HEK293 (cell line): ENCODE measurements around the gene PNMA8A.

Experiments used
- CTCF ChIA-PET: fragments of 350-600 bp; formaldehyde crosslinking; extraction: SDS; loops from one replicate; lab custom pipeline; 2021; ENCODE audit warnings: antibody characterized with exemption; lab: Yijun Ruan, JAX
- POLR2A ChIA-PET: fragments of 300-600 bp; formaldehyde crosslinking; extraction: SDS; loops from one replicate; lab custom pipeline; 2020; ENCODE audit warnings: antibody characterized with exemption, inconsistent platforms; lab: Yijun Ruan, JAX
- H3K27ac ChIP-seq: fragments of 200-500 bp; sonication (Bioruptor generic); 2 replicates; pipeline ENCODE4 v1.5.1; 2014; ENCODE audit warnings: low read depth, low read length, control low read depth, inconsistent platforms; ENCODE audit errors: extremely low read depth
- H3K36me3 ChIP-seq, 2 experiments: fragments of 200-500 bp in 1 of 2; sonication (Bioruptor generic) in 1 of 2; 1 replicate in 1 of 2; 2 replicates in 1 of 2; pipeline ENCODE4 v1.5.1; 2014 to 2017; ENCODE audit warnings: inconsistent platforms in 2 of 2, low read length in 2 of 2; ENCODE audit not compliant: control insufficient read depth in 2 of 2, insufficient read depth in 1 of 2
- H3K4me1 ChIP-seq: fragments of 200-500 bp; sonication (Bioruptor generic); 2 replicates; pipeline ENCODE4 v1.5.1; 2014; ENCODE audit warnings: mild to moderate bottlenecking, low read length, inconsistent platforms; ENCODE audit not compliant: control insufficient read depth, insufficient read depth
- H3K4me3 ChIP-seq: 2 replicates; pipeline ENCODE4 v1.5.1; 2011; ENCODE audit warnings: low read depth, mild to moderate bottlenecking, control low read depth, low read length, moderate library complexity
- H3K9me3 ChIP-seq: fragments of 200-500 bp; sonication (Bioruptor generic); 2 replicates; pipeline ENCODE4 v1.5.1; 2014; ENCODE audit warnings: low read depth, low read length, inconsistent platforms; ENCODE audit not compliant: control insufficient read depth, insufficient read depth
- GFI1B ChIP-seq: fragments of 450-650 bp; formaldehyde crosslinking; IDR thresholded peaks from 2 replicates; pipeline ENCODE4 v1.5.1; 2016; ENCODE audit warnings: missing biosample characterization, missing genetic modification characterization
- GLI4 ChIP-seq: fragments of 450-650 bp; formaldehyde crosslinking; IDR thresholded peaks from 2 replicates; pipeline ENCODE4 v1.5.1; 2016; ENCODE audit warnings: missing biosample characterization, missing genetic modification characterization
- KLF10 ChIP-seq: fragments of 450-650 bp; IDR thresholded peaks from 2 replicates; pipeline ENCODE4 v1.5.1; 2018; ENCODE audit warnings: missing biosample characterization, mild to moderate bottlenecking, missing genetic modification characterization
- SCRT1 ChIP-seq: fragments of 450-650 bp; formaldehyde crosslinking; IDR thresholded peaks from 2 replicates; pipeline ENCODE4 v1.5.1; 2016; ENCODE audit warnings: missing biosample characterization, missing genetic modification characterization, borderline replicate concordance
- YY1 ChIP-seq: fragments of 450-650 bp; formaldehyde crosslinking; IDR thresholded peaks from 2 replicates; pipeline ENCODE4 v1.5.1; 2018; ENCODE audit warnings: missing biosample characterization, missing genetic modification characterization
- ZEB2 ChIP-seq: fragments of 450-650 bp; formaldehyde crosslinking; IDR thresholded peaks from 2 replicates; pipeline ENCODE4 v1.5.1; 2016; ENCODE audit warnings: missing biosample characterization, missing genetic modification characterization
- ZFHX2 ChIP-seq: fragments of 450-650 bp; formaldehyde crosslinking; conservative IDR thresholded peaks from 2 replicates; pipeline ENCODE4 v1.5.1; 2016; ENCODE audit warnings: missing biosample characterization, missing genetic modification characterization
- ZFP41 ChIP-seq: fragments of 450-650 bp; formaldehyde crosslinking; IDR thresholded peaks from 2 replicates; pipeline ENCODE4 v1.5.1; 2016; ENCODE audit warnings: missing biosample characterization, missing genetic modification characterization, borderline replicate concordance
- ZNF10 ChIP-seq: fragments of 450-650 bp; formaldehyde crosslinking; IDR thresholded peaks from 2 replicates; pipeline ENCODE4 v1.5.1; 2017; ENCODE audit warnings: missing biosample characterization, missing genetic modification characterization
- ZNF114 ChIP-seq: fragments of 450-650 bp; formaldehyde crosslinking; IDR thresholded peaks from 2 replicates; pipeline ENCODE4 v1.5.0; 2017; ENCODE audit warnings: missing biosample characterization, missing genetic modification characterization
- ZNF174 ChIP-seq: fragments of 450-650 bp; formaldehyde crosslinking; IDR thresholded peaks from 2 replicates; pipeline ENCODE4 v1.5.0; 2017; ENCODE audit warnings: missing biosample characterization, mild to moderate bottlenecking, missing genetic modification characterization
- ZNF184 ChIP-seq: fragments of 450-650 bp; IDR thresholded peaks from 2 replicates; pipeline ENCODE4 v1.5.1; 2018; ENCODE audit warnings: missing biosample characterization, mild to moderate bottlenecking, missing genetic modification characterization
- ZNF202 ChIP-seq: fragments of 450-650 bp; formaldehyde crosslinking; IDR thresholded peaks from 2 replicates; pipeline ENCODE4 v1.5.1; 2016; ENCODE audit warnings: missing biosample characterization, missing genetic modification characterization, borderline replicate concordance
- ZNF248 ChIP-seq: fragments of 450-650 bp; formaldehyde crosslinking; IDR thresholded peaks from 2 replicates; pipeline ENCODE4 v1.5.1; 2017; ENCODE audit warnings: missing biosample characterization, missing genetic modification characterization
- ZNF324 ChIP-seq: fragments of 450-650 bp; formaldehyde crosslinking; IDR thresholded peaks from 2 replicates; pipeline ENCODE4 v1.5.1; 2016; ENCODE audit warnings: missing biosample characterization, missing genetic modification characterization
- ZNF423 ChIP-seq: fragments of 450-650 bp; formaldehyde crosslinking; IDR thresholded peaks from 2 replicates; pipeline ENCODE4 v1.5.1; 2016; ENCODE audit warnings: missing biosample characterization, missing genetic modification characterization
- ZNF48 ChIP-seq: fragments of 450-650 bp; formaldehyde crosslinking; IDR thresholded peaks from 2 replicates; pipeline ENCODE4 v1.5.1; 2016; ENCODE audit warnings: missing biosample characterization, missing genetic modification characterization
- ZNF501 ChIP-seq: fragments of 450-650 bp; formaldehyde crosslinking; IDR thresholded peaks from 2 replicates; pipeline ENCODE4 v1.5.1; 2016; ENCODE audit warnings: missing biosample characterization, missing genetic modification characterization
- ZNF529 ChIP-seq: fragments of 450-650 bp; formaldehyde crosslinking; IDR thresholded peaks from 2 replicates; pipeline ENCODE4 v1.5.1; 2017; ENCODE audit warnings: missing genetic modification characterization, missing biosample characterization; ENCODE audit not compliant: insufficient replicate concordance
- ZNF558 ChIP-seq: fragments of 450-650 bp; formaldehyde crosslinking; IDR thresholded peaks from 2 replicates; pipeline ENCODE4 v1.5.1; 2016; ENCODE audit warnings: missing biosample characterization, missing genetic modification characterization
- ZNF660 ChIP-seq: fragments of 450-650 bp; IDR thresholded peaks from 2 replicates; pipeline ENCODE4 v1.5.1; 2018; ENCODE audit warnings: missing biosample characterization, mild to moderate bottlenecking, missing genetic modification characterization
- ZNF701 ChIP-seq: fragments of 450-650 bp; formaldehyde crosslinking; IDR thresholded peaks from 2 replicates; pipeline ENCODE4 v1.5.1; 2016; ENCODE audit warnings: missing biosample characterization, missing genetic modification characterization
- ZNF768 ChIP-seq: fragments of 450-650 bp; formaldehyde crosslinking; IDR thresholded peaks from 2 replicates; pipeline ENCODE4 v1.5.1; 2018; ENCODE audit warnings: missing biosample characterization, mild to moderate bottlenecking, missing genetic modification characterization
- ZNF785 ChIP-seq: fragments of 450-650 bp; formaldehyde crosslinking; IDR thresholded peaks from 2 replicates; pipeline ENCODE4 v1.5.1; 2016; ENCODE audit warnings: missing biosample characterization, missing genetic modification characterization
- ZSCAN30 ChIP-seq: fragments of 450-650 bp; IDR thresholded peaks from 2 replicates; pipeline ENCODE4 v1.5.1; 2018; ENCODE audit warnings: missing biosample characterization, mild to moderate bottlenecking, missing genetic modification characterization, moderate library complexity
- TF ChIP-seq, protein P1 (sequence below): fragments of 450-650 bp; formaldehyde crosslinking; IDR thresholded peaks from 2 replicates; pipeline ENCODE4 v1.5.1; 2016; ENCODE audit warnings: missing biosample characterization, missing genetic modification characterization, low read depth
- TF ChIP-seq, protein P2 (sequence below): fragments of 450-650 bp; formaldehyde crosslinking; IDR thresholded peaks from 2 replicates; pipeline ENCODE4 v1.5.1; 2017; ENCODE audit warnings: missing biosample characterization, missing genetic modification characterization
- TF ChIP-seq, protein P3 (sequence below): fragments of 450-650 bp; formaldehyde crosslinking; IDR thresholded peaks from 2 replicates; pipeline ENCODE4 v1.5.1; 2016; ENCODE audit warnings: missing biosample characterization, missing genetic modification characterization

Gene PNMA8A

DNA sequence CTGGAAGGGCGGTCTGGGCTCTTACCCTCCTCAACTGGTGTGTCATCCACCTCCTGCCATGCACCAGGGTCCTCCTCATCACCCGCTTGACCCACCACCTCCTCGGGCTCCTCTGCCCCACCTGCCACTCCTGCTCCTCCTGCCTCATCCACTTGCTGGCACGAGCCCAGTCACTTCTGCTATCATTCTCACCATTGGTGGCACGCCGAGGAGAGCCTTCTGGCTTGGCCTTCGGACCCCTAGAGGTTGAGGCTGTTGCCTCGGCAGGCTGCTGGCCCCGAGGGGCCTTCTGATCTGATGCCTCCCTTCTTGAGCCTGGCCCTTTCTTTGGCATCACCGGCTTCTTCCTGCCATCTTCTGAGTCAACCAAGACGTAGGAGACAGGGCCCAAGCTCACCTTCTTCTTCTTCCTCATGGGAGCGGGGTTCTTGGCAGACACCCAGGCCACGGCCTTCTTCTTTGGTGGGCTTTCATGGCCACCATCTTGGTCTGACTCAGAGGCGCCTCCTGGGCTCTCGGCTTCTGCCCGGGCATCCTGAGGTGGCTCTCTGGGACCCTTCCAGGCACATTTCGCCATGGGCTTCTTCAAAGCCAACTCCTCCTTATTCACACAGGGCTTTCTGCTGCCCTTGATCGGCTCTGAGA is 1.7 kb downstream of the PNMA8A start:
- H3K27ac ChIP-seq, result no peak overlapping the region
- CTCF ChIA-PET, result no interaction called here
- no peak for TF ChIP-seq ZNF701 (tag by site-specific recombination)
- no peak for TF ChIP-seq ZNF184 (tag by site-specific recombination)
- no peak for TF ChIP-seq ZNF174
- TF ChIP-seq ZFHX2 (tag by site-specific recombination), result no peak
- no peak for TF ChIP-seq ZNF529
- TF ChIP-seq ZNF248, result no peak
- TF ChIP-seq, protein P1, sequence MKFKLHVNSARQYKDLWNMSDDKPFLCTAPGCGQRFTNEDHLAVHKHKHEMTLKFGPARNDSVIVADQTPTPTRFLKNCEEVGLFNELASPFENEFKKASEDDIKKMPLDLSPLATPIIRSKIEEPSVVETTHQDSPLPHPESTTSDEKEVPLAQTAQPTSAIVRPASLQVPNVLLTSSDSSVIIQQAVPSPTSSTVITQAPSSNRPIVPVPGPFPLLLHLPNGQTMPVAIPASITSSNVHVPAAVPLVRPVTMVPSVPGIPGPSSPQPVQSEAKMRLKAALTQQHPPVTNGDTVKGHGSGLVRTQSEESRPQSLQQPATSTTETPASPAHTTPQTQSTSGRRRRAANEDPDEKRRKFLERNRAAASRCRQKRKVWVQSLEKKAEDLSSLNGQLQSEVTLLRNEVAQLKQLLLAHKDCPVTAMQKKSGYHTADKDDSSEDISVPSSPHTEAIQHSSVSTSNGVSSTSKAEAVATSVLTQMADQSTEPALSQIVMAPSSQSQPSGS (tag by site-specific recombination), result no peak
- TF ChIP-seq, protein P2, sequence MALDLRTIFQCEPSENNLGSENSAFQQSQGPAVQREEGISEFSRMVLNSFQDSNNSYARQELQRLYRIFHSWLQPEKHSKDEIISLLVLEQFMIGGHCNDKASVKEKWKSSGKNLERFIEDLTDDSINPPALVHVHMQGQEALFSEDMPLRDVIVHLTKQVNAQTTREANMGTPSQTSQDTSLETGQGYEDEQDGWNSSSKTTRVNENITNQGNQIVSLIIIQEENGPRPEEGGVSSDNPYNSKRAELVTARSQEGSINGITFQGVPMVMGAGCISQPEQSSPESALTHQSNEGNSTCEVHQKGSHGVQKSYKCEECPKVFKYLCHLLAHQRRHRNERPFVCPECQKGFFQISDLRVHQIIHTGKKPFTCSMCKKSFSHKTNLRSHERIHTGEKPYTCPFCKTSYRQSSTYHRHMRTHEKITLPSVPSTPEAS, result no peak
- TF ChIP-seq ZNF558, result no peak
- TF ChIP-seq ZNF324 (tag by site-specific recombination), result no peak
- TF ChIP-seq ZNF768 (tag by site-specific recombination), result no peak
- TF ChIP-seq ZNF10, result no peak
- no peak for TF ChIP-seq ZEB2
- TF ChIP-seq ZNF423 (tag by site-specific recombination), result no peak
- no peak for TF ChIP-seq ZSCAN30
- POLR2A ChIA-PET, result no interaction called here
- no peak overlapping the region for H3K4me3 ChIP-seq
- H3K9me3 ChIP-seq, result no peaks in the 10 kb centered on the region
- no peaks in the 10 kb centered on the region; the same call in 1 of the 2 replicates for H3K4me1 ChIP-seq
- H3K36me3 ChIP-seq, result peaks cover 0 to 31% of the 10 kb centered on the region in 2 experiments; a peak in 2 of 3 replicates

DNA sequence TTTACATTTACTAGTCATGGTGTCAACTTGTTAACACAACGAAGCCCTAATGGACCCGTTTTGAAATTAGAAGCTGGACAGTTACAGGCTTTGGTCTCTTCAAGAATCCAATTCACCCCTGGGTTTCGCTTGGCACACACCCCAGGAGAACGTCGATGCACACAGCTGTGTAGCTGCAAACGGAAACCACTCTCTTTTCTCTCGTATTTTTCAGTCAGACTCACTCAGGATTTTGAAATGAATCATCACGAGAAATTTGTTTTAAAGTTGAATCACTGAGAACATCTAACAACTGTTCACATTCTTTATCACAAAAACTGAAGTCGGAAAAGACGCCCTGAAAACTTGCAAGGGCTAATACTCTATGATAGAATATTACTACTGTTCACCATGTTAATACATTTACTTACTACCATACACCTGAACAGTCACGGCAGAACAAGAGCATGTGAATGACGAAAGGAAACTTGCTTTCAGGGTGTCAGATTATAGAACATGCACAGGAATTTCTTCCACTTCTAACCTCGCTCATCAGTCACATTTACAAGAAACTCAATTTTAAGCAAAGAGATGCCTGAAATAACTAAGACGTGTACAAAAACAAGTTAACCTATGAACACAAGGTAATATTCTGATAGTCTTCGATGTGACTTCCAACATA is 4.7 kb downstream of the PNMA8A start:
- Histone ChIP-seq H3K9me3 (no peaks in the 10 kb centered on the region), H3K4me3 (no peak overlapping the region), H3K36me3 (peaks cover 0 to 31% of the 10 kb centered on the region in 2 experiments; a peak in 2 of 3 replicates), H3K4me1 (no peaks in the 10 kb centered on the region; the same call in 1 of the 2 replicates), H3K27ac (no peak overlapping the region)
- no peak for TF ChIP-seq ZNF501
- no peak for TF ChIP-seq ZFP41
- TF ChIP-seq ZNF660 (tag by site-specific recombination), result no peak
- no peak for TF ChIP-seq GFI1B (tag by site-specific recombination)
- ChIA-PET CTCF (interaction anchor here (2.3 kb wide), 1 partner anchor 71 kb away, joined by 12 read pairs; no protein-coding TSS in a partner anchor), POLR2A (no interaction called here)

DNA sequence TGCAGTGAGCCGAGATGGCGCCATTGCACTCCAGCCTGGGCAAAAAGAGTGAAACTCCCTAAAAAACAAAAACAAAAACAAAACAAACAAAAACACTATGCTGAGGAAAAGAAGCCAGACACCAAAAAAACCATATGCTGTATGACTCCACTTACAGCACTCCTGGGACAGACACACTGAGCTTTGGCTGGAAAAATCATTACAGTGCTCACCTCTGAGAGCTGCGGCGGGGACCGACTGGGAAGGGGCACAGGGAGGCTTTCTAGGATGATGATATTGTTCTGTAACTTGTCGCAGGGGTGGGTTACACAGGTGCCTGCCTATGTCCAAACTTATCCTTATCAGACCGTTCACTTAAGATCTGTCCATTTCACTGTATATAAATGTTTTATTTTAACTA is 7.8 kb downstream of the PNMA8A start:
- Histone ChIP-seq H3K27ac (no peak overlapping the region), H3K4me3 (no peak overlapping the region), H3K36me3 (peaks cover 0 to 22% of the 10 kb centered on the region in 2 experiments; a peak in 2 of 3 replicates), H3K9me3 (no peaks in the 10 kb centered on the region), H3K4me1 (no peaks in the 10 kb centered on the region)
- POLR2A ChIA-PET, result no interaction called here
- CTCF ChIA-PET, result interaction anchor here (0.6 to 1.2 kb wide), 3 partner anchors 21 to 176 kb away, joined by 3 read pairs; no protein-coding TSS in a partner anchor
- TF ChIP-seq SCRT1 (tag by site-specific recombination) (no peak), YY1 (tag by site-specific recombination) (no peak), ZNF114 (no peak), ZNF48 (tag by site-specific recombination) (no peak), ZNF785 (tag by site-specific recombination) (no peak), KLF10 (tag by site-specific recombination) (no peak), GLI4 (tag by site-specific recombination) (no peak), ZNF202 (no peak)
- TF ChIP-seq, protein P3, sequence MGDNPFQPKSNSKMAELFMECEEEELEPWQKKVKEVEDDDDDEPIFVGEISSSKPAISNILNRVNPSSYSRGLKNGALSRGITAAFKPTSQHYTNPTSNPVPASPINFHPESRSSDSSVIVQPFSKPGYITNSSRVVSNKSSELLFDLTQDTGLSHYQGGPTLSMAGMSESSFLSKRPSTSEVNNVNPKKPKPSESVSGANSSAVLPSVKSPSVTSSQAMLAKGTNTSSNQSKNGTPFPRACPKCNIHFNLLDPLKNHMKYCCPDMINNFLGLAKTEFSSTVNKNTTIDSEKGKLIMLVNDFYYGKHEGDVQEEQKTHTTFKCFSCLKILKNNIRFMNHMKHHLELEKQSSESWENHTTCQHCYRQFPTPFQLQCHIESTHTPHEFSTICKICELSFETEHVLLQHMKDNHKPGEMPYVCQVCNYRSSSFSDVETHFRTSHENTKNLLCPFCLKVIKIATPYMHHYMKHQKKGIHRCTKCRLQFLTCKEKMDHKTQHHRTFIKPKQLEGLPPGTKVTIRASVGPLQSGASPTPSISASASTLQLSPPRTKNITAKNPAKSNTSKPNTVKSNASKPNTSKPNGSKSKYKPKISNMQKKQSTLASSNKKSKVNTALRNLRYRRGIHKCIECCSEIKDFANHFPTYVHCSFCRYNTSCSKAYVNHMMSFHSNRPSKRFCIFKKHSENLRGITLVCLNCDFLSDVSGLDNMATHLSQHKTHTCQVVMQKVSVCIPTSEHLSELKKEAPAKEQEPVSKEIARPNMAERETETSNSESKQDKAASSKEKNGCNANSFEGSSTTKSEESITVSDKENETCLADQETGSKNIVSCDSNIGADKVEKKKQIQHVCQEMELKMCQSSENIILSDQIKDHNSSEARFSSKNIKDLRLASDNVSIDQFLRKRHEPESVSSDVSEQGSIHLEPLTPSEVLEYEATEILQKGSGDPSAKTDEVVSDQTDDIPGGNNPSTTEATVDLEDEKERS (tag by site-specific recombination), result no peak
